H1 (cell line): ENCODE measurements around the gene ACOX1. TPM values are rescaled to one million over a fixed set of nuclear protein-coding genes. Genes with fewer than 3 reads are reported as not detected.

ENCODE experiments used
- CHD1 ChIP-seq: IDR thresholded peaks from 2 replicates; pipeline ENCODE4 v1.6.1; 2012; ENCODE audit warnings: low read depth, low read length, improper control_type of control experiment
- EZH2 ChIP-seq: fragments of 200-600 bp; sonication (generic); IDR thresholded peaks from 2 replicates; pipeline ENCODE4 v1.7.1; 2012; ENCODE audit warnings: low read depth, mild to moderate bottlenecking, moderate library complexity, low read length, inconsistent platforms; ENCODE audit not compliant: severe bottlenecking
- POLR2AphosphoS5 ChIP-seq: IDR thresholded peaks from 2 replicates; pipeline ENCODE4 v1.6.1; 2011; ENCODE audit warnings: low read depth, low read length
- SP1 ChIP-seq: IDR thresholded peaks from 2 replicates; pipeline ENCODE4 v1.6.1; 2011; ENCODE audit warnings: low read depth, low read length
- TAF7 ChIP-seq: optimal IDR thresholded peaks from 2 replicates; pipeline ENCODE3; 2011; ENCODE audit warnings: low read depth, mild to moderate bottlenecking, inconsistent platforms, low read length, moderate library complexity, borderline replicate concordance
- YY1 ChIP-seq: IDR thresholded peaks from 2 replicates; pipeline ENCODE4 v1.6.1; 2011; ENCODE audit warnings: low read depth, mild to moderate bottlenecking, low read length
- polyA plus RNA-seq, 7 experiments: library from polyadenylated mRNA; depleted of rRNA in 3 of 7; stranded (reverse) in 5 of 7; unstranded in 2 of 7; fragments of >200 nt in 5 of 7; fragments of 200-250 nt in 2 of 7; gene quantifications; 1 replicate in 5 of 7; 2 replicates in 1 of 7; 4 replicates in 1 of 7; pipeline versions ENCODE4 v1.2.1 to v1.2.3, GENCODE V29; 2011 to 2013; ENCODE audit warnings: missing spikeins in 2 of 7, mixed read lengths in 2 of 7
- total RNA-seq: library from RNA; stranded (reverse); fragmentation: NEBNext Ultra II Directional; extraction: Animal tissue kit (Norgen Biotek cat#: 25700); gene quantifications from 2 replicates; pipeline ENCODE4 v1.2.1, GENCODE V29; 2021

Gene ACOX1
- total and polyA plus RNA-seq, 2 of the 8 experiments (the other 6 are each of a cell fraction or from before 2014, with no cell fraction given) = 10.5 to 30.4 TPM

GRCh38 chr17:75994802-75995370 is 15.9 kb upstream of the ACOX1 start (continued):
- TF ChIP-seq CHD1 = no peak
- TF ChIP-seq POLR2AphosphoS5 = no peak
- TF ChIP-seq EZH2 = no peak
- TF ChIP-seq SP1 = no peak
- no peak for TF ChIP-seq YY1
- no peak for TF ChIP-seq TAF7
